HG03097 (cell line): Measurements from ENCODE around the gene CMIP.
A peak's percentile ranks its signal among the peaks of the same experiment; 100 is the strongest.
"Not testable (repeated sequence)": the region's sequence is repeated elsewhere in the genome, so short reads cannot be mapped to it uniquely, and the experiment has no call there.

ENCODE experiments used
- ATAC-seq: cut with Tn5 transposase; IDR thresholded peaks from one replicate; pipeline ENCODE4 v1.9.1; 2021; ENCODE audit not compliant: unreplicated experiment, low FRiP score

Gene CMIP

GRCh38 chr16:81513204-81514040, 68.8 kb downstream of the CMIP start:
- ATAC-seq: peak; percentile 15

- ATAC-seq: peak; percentile 46
These were observed 69.5 kb downstream of the CMIP start for GRCh38 chr16:81514041-81514559.

GRCh38 chr16:81514568-81515258, 70.1 kb downstream of the CMIP start:
- no peak for ATAC-seq

GRCh38 chr16:81515281-81515680, 70.7 kb downstream of the CMIP start:
- ATAC-seq: no peak

- no peak for ATAC-seq
These were observed 71.1 kb downstream of the CMIP start for GRCh38 chr16:81515721-81516120.

GRCh38 chr16:81516478-81517149, 72.0 kb downstream of the CMIP start:
- ATAC-seq: no peak

- ATAC-seq: no peak
These were observed 72.5 kb downstream of the CMIP start for GRCh38 chr16:81517150-81517499.

- no peak for ATAC-seq
These were observed 73.2 kb downstream of the CMIP start for GRCh38 chr16:81517629-81518438.

GRCh38 chr16:81518439-81518757, 73.8 kb downstream of the CMIP start:
- no peak for ATAC-seq

- no peak for ATAC-seq
These were observed 74.9 kb downstream of the CMIP start for GRCh38 chr16:81519301-81520150.

- no peak for ATAC-seq
These were observed 75.5 kb downstream of the CMIP start for GRCh38 chr16:81520151-81520470.

GRCh38 chr16:81520560-81521135, 76.0 kb downstream of the CMIP start:
- ATAC-seq: no peak

GRCh38 chr16:81521141-81521626, 76.6 kb downstream of the CMIP start:
- ATAC-seq: peak; percentile 71

- ATAC-seq: no peak
These were observed 77.6 kb downstream of the CMIP start for GRCh38 chr16:81522108-81522701.

- not testable (repeated sequence) for ATAC-seq
These were observed 78.2 kb downstream of the CMIP start for GRCh38 chr16:81522851-81523250.

GRCh38 chr16:81523387-81524115, 78.9 kb downstream of the CMIP start:
- ATAC-seq: no peak

- no peak for ATAC-seq
These were observed 79.8 kb downstream of the CMIP start for GRCh38 chr16:81524382-81524781.

GRCh38 chr16:81524885-81525284, 80.3 kb downstream of the CMIP start:
- ATAC-seq: not testable (repeated sequence)
